NCI-H510A treated with DMSO at 0.1 percent for 48 hours (cell line): ENCODE data around the gene EYA2.
"Not testable (repeated sequence)": the region's sequence is repeated elsewhere in the genome, so short reads cannot be mapped to it uniquely, and the experiment has no call there.

Experiments used
- DNase-seq: peaks from one replicate; lab custom pipeline; 2025; lab: John Stamatoyannopoulos, UW

Gene EYA2

GRCh38 chr20:46894579-46894958 lies at the start of gene EYA2:
Gene EYA2, plus strand, starts transcription at chr20:46894843. Its CDS starts 95,168 bp downstream, at chr20:46990011.
- no peak for DNase-seq

- no peak for DNase-seq
These were observed 49.7 kb upstream of the EYA2 start for GRCh38 chr20:46844965-46845364.

- no peak for DNase-seq
These were observed 45.4 kb upstream of the EYA2 start for GRCh38 chr20:46849269-46849668.

GRCh38 chr20:46849751-46850150 lies 44.9 kb upstream of the EYA2 start:
- DNase-seq: no peak

- DNase-seq: no peak
These were observed 44.2 kb upstream of the EYA2 start for GRCh38 chr20:46850416-46850815.

- DNase-seq: no peak
These were observed 43.7 kb upstream of the EYA2 start for GRCh38 chr20:46850896-46851295.

- no peak for DNase-seq
These were observed 42.9 kb upstream of the EYA2 start for GRCh38 chr20:46851746-46852145.

- no peak for DNase-seq
These were observed 42.3 kb upstream of the EYA2 start for GRCh38 chr20:46852313-46852712.

GRCh38 chr20:46853926-46854325 lies 40.7 kb upstream of the EYA2 start:
- DNase-seq: no peak

- DNase-seq: no peak
These were observed 37.4 kb upstream of the EYA2 start for GRCh38 chr20:46857061-46857831.

- DNase-seq: no peak
These were observed 28.8 kb upstream of the EYA2 start for GRCh38 chr20:46865824-46866223.

GRCh38 chr20:46870041-46870440 lies 24.6 kb upstream of the EYA2 start:
- DNase-seq: no peak

GRCh38 chr20:46872328-46873211 lies 22.1 kb upstream of the EYA2 start:
- no peak for DNase-seq

GRCh38 chr20:46875059-46875458 lies 19.6 kb upstream of the EYA2 start:
- no peak for DNase-seq

GRCh38 chr20:46879386-46879785 lies 15.3 kb upstream of the EYA2 start:
- DNase-seq: no peak

GRCh38 chr20:46879963-46880362 lies 14.7 kb upstream of the EYA2 start:
- not testable (repeated sequence) for DNase-seq

GRCh38 chr20:46883892-46884291 lies 10.8 kb upstream of the EYA2 start:
- DNase-seq: no peak

- DNase-seq: no peak
These were observed 4.0 kb upstream of the EYA2 start for GRCh38 chr20:46890682-46891081.

- no peak for DNase-seq
These were observed 1.6 kb upstream of the EYA2 start for GRCh38 chr20:46893051-46893450.

- DNase-seq: peak; percentile 39
These were observed 615 bp upstream of the EYA2 start for GRCh38 chr20:46893877-46894578.

- DNase-seq: peak; percentile 58
These were observed 595 bp downstream of the EYA2 start for GRCh38 chr20:46894971-46895905.

- DNase-seq: peak; percentile 58
These were observed 1.2 kb downstream of the EYA2 start for GRCh38 chr20:46895906-46896242.
